ENCODE measurements around the gene TRERF1.

The TRERF1 gene

DNA sequence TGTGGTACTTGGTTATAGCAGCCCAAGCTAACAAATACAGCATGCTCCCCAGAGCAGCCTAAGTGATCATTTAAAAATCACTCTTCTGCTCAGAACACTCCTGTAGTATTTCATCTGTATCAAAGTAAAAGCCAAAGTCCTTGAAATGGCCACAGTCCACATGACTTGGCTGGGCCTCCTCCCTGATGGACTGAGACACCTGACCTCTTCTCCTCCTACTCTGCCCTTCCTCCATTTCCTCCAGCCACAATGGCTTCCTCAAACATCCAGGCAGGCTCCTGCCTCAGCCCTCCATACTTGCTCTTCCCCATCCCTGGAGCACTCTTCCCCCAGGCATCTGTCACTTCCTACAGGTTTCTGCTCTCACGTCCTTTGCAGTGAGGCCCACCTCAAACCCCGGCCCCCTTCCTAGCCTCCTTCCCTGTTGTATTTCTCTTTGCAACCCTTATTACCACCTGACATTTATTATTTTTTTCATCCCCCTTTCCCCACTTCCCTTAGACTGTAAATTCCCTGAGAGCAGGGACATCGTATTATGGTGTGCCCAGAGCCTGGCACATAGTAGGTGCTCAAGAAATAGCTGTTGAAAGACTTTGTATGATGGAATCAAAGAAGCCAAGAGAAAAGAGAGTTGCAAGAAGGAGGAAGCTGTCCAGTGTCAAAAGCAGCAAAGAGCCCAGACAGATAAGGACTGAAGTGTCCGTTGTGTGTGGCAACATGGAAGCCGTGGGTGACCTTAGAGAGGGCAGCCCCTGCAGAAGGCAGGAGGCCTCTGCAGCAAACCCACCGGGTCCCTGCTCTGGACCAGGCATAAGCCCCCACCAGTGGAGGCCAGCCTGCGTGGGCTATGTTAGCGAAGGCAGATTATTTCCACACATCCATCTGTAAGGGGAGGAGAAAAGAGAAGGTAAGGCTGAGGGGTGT lies 87.5 kb downstream of the TRERF1 start:
- DNase-seq = no peak

DNA sequence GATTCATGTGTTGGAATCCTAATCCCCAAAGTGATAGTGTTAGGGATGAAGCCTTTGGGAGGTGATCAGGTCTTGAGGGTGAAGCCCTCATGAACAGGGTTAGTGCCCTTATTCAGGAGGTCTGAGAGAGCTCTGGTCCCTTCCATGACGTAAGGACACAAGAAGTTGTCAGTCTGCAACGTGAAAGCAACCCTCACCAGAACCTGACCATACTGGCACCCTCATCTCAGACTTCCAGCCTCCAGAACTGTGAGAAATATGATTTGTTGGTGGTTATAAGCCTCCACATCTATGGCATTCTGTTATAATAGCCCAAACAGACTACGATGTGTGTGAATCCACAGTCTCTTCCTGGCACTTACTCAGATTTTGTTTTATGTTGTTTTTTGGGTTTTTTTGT lies 90.7 kb downstream of the TRERF1 start:
- no peak for DNase-seq

DNA sequence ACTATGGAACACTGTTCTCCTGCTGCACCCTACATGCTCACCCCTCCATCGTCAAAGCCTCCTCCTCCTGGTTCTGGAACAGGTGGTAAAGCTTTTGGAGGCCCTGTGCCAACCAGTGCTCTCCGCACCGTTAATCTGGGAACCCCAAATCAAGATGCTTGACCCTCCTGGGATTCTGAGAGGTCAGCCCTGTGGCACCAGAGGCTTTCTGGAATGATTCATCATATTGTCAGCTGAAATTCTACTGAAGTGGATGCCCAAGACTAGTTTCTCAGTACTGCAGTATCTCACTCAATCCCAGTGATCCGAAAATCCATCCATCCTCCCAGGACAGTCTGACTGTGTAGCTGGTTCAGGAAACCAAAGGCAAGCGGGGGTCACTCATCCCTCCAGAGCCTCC lies 92.7 kb downstream of the TRERF1 start:
- no peak for DNase-seq

DNA sequence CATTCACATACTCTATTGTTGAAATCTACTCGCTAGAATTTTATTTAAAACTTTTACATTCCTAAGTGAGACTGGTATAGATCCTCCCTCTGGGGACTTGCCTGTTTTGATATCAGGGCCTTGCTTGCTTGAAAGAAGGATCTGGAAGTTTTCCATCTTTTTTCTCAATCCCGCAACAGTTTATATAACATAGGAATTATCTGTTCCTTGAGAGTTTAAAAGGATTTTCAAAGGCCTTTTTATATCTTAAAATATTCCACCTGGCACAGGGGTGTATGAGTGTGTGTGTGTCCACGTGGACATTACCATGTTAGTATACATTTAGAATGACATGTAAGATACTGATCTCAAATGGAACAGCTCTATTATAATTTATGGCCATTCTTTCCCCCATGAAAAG lies 96.3 kb downstream of the TRERF1 start:
- DNase-seq = no peak

DNA sequence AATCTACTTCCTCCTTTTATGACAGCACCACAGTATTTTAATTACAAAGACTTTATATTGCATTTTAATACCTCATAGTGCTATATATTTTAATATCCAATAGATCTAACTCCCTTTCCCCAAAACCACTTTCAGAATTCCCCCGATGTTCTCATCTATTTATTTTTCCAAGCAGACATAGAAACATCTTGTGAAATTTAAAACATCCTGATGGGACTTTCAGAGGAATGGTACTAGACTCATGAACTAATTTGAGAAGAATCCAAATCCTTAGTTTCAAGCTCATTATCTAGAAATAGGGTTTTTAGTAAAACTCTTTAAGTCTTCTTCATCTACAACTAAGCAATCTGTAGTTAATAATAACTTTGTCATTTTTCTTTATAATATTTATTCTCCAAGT lies 97.0 kb downstream of the TRERF1 start:
- no peak for DNase-seq

DNA sequence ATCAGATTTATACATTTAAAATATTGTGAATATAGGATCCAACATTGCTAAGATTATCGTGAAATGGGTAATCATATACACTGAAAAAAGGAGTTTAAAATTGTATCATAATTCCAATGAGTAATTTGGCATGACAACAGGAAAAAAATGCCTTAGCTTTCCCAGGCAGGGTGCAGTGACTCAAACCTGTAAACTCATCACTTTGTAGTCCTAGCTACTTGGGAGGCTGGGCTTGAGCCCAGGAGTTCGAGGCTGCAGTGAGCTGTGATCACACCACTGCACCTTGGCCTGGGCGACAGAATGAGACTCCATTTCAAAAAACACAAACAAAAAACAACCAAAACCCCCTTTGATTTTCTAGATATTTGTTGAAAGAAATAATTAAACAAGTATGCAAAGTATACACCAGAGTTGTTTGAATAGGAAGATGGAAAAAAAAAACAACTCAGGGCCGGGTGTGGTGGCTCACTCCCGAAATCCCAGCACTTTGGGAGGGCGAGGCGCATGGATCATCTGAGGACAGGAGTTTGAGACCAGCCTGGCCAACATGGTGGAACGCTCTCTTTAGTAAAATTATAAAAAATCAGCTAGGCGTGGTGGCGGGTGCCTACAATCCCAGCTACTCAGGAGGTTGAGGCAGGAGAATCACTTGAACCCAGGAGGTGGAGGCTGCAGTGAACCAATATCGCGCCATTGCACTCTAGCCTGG lies 98.7 kb downstream of the TRERF1 start:
- DNase-seq = no peak

DNA sequence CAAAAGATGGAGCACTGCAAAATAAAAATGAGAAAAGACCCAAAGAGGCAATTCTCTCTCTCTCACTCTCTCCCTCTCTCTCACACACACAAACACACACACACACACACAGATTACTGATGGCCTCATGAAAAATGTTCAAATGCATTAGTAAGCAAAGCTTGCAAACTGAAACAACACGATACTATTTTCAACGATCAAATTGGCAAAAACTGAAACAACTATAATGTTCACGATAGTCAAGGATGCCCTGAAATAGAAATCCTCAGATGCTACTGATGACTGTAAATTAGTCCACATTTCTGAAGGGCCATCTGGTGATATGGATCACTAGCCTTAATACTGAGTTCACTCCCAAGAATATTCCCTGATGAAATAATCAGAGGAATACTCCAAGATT lies 100.8 kb downstream of the TRERF1 start:
- DNase-seq = no peak

DNA sequence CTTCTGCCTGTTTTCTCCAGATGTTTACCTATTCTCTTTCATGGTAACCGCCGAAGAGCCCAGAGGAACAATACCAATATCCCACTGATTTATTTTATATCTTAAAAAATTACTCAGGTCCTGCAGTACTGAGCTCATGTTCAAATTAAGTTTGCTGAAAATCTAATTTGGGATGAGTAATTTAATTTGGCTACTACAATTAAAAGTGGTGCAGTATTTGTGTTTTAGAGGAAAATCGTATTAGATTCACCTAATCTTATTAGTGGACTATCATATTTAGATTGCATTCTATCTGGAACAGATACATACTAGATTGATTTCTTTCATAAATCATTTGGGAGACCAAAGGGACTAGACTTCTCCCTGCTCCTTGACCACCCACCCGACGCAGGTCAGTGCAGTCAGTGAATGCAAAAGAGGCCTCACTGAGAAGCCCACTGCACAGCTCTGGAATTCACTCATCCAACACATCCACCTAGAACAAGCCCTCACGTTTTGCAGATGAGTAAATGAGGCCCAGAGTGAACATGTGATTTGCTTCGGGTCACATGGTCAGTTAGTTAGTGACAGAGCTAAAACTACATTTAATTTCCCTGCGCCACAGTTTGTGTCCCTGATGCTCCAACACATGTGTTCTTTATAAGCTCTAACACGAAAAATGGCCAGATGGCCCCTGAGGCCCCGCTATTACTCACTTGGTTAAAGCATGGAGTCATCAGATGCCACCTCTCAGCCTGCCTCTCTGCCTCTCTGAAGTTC lies 101.8 kb downstream of the TRERF1 start:
- no peak for DNase-seq

DNA sequence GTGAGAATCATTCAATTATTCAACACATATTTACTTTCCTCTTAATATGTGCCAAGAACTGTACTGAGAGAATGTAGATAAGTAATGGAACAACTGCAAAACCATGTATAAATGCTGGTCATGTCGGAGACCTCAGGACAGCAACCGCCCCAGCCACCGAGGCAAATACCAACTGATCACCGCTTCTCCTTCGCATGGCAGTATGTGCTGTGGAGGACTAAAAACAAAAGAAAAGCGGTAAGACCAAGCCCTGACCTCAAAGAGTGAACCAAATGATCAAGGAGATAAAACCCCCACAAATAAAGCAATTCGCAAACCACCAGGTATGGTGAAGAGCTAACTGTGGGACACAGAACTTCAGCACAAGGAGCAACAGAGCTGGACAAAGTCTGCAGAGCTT lies 104.3 kb downstream of the TRERF1 start:
- no peak for DNase-seq

DNA sequence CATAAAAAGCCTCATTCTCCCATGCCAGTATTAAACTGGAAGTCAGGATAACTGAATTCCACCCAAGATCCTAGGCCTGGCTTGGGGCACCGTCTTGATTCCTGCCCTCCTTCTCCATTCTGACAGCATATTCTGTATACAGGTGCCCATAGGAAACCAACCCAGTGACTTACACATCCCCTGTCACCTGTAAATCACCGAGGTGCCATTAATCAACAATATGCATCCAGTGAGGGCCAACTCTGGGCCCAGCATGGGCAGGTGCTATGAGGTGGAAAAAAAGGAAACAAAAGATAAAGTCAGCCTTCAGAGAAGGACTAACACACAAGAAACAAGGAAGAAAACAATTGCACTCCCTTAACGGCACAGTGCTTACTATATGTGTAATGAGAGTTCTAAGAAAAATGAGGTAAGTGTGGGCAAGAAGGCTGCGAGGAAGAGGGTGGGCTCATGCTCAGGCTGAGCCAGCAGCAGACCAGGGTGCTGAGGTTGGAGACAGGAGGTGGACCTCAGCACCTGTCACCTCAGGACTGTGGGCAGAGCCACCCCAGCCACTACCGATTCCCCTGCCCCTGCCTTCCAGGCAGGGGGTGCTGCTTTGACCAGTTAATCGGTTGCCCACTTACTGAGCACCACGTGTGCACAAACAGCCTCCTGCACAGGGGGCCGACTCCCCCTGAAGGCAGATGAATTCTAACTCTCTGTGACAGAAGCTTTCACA lies 105.9 kb downstream of the TRERF1 start:
- no peak for DNase-seq

DNA sequence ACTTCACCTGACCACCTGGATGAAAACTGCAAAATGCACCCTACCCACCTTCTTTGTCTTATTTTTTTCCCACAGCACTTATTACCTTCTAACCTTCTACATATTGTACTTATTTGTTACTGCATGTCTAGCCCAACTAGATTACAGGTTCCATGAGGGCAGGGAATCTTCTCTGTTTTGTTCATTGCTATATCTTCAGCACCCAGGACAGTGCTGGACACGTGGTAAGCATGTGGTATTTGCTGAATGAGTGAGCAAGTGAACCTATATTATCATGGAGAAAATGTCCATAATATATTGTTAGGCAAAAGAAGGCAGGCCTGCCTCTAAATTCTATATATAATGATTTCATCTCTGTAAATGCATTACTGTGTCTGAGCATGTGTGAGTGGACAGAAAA lies 107.0 kb downstream of the TRERF1 start:
- DNase-seq = no peak

DNA sequence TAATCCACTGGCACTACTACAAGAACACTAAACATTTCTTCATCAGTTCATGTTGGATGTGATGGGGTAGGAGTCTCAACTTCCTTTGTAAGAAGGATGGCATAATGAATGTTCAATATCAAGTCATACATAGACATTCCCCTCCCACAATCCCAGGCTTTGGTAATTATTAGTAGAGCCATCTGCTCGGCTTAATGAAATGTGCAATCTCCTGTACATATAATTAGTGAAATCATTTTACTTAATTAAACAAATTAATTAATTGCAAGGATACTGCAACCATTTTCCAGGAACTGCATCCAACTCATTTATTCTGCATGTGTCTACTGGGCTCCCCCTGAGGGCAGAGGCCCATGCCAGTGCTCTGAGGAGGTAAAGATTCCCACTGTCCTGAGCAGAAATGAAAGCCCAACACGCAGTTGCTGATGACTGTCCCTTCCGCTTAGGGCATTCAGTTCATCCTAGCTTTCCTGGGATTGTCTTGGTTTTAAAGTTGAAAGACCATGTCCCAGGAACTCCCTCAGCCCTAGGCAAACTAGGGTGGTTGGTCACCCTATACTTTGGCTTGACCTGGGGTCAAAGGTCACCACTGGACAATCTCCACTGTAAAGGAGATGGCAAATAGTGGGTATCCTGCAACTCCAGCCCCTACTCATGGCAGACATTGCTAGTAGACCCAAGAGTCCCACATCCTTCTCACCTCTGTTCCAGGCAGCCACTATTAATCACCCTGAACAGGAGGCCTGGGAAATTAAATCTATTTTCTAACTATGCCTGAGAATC lies 109.8 kb downstream of the TRERF1 start:
- DNase-seq = no peak

DNA sequence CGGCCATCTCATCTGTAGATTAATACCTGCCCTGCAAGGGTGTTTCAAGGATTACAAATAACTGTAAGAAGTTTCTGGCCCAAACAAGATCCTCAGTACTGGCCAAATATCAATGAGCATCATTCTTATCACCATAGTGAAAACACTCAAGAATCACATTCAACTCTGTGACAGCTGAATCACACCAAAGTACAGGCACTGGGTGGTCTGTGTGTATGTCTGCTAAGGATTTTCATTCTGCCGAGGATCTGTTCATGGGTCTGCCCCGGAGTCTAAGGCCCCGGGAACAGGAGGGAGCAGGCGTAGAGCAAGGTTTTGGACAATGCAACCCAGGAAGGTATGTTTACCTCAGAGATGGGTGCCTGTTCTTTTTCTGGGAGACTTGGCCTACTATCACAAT lies 110.5 kb downstream of the TRERF1 start:
- DNase-seq = no peak

DNA sequence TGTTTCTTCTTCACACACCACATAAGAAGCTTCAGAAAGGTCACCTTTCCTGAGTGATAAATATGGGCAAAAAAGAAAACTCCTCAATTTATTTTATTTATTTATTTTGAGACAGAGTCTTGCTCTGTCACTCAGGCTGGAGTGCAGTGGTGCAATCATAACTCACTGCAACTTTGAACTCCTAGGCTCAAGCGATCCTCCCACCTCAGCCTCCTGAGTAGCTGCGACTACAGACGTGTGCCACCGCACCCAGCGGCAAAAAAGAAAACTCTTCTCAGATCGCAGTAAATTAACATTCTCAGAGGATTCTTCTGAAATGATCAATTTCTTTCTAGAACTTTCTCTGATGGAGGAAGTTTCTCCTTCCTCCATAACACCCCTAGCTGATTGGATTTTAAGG lies 111.2 kb downstream of the TRERF1 start:
- no peak for DNase-seq

DNA sequence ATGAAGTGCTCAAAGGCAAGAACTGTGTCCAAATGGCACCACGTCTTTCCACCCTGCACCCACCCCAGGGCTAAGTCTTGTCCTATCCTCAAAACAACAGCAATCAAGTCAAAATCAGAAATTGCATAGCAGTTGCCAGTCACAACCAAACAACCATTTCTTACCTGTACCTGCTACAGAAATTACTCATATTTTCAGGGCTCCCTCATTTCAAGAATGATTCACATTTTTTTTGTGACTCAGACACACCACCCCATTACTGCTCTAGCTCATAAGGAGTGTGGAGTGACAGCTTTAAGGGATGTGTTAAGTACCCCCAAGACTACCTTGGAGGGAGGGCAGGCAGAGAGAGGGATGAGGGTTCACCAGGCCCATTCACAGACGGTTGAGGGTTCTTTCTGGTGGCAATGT lies 111.7 kb downstream of the TRERF1 start:
- no peak for DNase-seq

DNA sequence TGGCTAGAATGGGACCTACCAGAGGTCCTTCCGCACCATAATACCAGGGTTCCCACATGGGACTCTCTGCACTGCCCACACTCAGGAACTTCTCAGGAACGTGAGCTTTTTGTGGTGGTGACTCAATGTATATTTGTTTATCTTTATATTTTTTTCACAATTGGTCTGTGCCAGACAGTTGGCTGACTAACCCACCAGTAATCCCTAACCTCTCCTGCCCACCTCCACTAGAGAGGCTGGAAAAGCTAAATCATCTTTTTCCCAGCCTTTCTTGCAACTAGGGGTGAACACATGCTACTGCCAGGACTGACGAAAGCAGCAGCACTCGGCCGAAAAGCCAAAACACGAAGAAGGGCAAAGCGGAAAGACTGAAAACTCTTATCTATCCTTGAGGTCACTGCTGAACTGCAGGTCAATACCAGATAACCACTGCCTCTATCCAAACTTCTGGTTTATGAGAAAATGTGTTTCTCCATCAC lies 112.9 kb downstream of the TRERF1 start:
- no peak for DNase-seq

DNA sequence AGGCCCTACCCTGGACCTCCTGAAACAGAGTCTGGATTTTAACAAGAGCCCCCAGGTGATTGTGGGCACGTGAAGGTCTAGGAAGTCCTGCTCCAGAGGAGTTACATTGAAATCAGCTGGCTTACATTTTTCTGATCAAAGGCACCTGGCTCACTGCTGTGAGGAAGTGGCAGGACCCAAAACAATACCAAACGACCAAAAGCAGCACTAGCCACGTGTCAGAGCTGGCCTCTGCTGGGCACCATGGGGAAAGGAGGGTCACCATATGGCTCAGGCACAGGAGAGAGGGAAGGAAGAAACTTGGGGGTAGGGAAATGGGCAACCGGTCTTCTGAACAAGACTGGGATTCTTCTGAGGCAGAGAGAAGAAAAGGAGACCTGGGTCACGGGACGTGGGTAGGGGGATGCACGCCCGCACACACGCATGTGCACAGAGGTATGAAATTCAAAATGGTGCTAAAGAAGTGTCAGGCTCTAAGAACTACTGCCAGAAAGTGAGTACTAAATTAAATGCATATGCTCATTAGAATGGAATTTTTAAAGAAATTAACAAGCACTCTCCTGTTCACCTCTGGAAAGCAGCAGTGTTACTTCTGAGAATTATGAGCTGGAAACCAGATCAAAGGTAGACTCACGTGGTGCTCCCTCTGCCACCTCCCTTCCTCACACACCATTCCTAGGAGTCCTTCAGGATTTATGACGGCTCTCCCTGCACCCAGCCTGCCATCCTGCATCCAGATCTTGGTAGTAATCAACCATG lies 113.6 kb downstream of the TRERF1 start:
- DNase-seq = no peak

DNA sequence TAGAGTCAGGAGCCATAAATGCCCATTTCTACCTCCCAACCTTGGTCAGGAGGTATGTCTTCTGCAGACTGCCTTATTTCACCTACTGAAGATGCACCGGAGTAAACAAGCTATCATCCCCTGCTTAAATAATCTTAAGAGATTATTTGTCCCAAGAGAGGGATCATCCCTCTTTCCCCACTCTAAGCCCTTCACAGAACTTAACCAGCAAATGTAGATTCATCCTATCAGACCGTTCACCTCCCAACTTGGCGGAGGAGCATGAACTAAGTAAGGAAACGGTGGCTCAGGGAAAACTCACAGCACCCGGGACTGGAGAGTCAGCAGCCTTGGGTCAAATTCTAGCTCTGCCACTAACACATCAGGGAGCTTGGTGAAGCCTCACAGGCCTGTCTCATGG lies 115.3 kb downstream of the TRERF1 start:
- no peak for DNase-seq

DNA sequence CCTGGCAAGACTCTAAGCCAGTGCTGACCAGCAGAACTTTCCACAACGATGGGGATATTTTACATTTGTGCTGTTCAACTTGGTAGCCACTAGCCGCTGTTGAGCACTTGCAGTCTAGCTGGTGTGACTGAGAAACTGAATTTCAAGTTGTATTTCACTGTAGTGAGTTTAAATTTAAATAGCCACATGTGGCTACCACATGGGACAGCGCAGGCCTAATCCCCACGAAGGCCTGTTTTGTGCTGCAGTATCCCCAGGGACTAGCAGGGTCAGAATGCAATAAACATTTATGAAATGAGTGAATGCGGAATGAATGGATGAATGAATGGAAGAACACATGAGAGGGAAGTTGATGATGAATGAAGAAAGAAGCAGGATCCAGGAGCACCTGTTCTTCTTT lies 115.8 kb downstream of the TRERF1 start:
- DNase-seq = no peak

DNA sequence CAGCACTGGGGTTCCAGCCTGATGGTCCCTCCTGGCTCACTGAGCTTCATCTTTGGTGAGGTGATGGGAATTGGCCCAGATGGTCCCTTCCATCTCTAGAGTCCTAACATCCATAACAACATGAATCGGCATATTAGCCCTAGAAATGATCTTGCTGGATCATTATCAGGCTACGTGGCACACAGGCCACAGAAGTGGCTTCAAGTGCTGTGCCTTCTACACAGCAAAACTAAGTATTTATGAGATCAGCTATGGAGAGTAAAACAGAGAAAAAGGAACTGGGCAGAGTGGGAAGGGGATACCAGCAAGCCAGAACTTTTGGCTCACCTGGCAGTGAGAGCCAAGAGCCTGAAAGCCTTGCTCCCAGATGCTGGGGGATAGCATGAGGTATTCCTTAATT lies 116.9 kb downstream of the TRERF1 start:
- DNase-seq = no peak

DNA sequence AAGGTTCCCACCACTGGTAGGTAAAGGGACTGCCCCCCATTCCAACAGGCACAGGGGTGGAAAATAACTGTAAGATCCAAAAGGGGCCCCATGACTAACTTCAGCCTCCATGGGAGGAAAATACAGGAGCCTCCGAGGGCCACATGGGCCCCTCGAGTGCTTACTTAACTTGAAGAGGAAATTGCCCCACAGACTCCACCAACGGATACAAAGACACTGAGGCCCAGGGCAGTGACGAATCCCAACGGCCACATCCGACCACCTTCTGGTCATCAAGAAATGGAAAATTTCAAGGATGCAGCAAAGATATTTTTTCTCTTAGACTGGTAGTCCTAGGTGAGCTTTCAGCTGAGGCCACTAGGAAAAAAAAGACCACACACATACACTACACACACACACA lies 118.1 kb downstream of the TRERF1 start:
- DNase-seq = no peak
